Kidney (tissue), 14 donors: ENCODE data around the gene MYO9A. TPM values are rescaled to one million over a fixed set of nuclear protein-coding genes. Genes with fewer than 3 reads are reported as not detected.
"Not testable (repeated sequence)": the region's sequence is repeated elsewhere in the genome, so short reads cannot be mapped to it uniquely, and the experiment has no call there.

Source experiments
- DNase-seq, 5 donors: peaks; one replicate each; pipeline ENCODE4 v3.0.0-alpha.2; 2013 to 2020
- FAIRE-seq: peaks from 2 replicates; lab custom pipeline; 2012; peaks lifted over from hg19 to GRCh38; lab: Jason Lieb, UNC
- H3K27ac ChIP-seq, 2 donors: one replicate each; pipeline ENCODE4 v1.7.0; 2013; ENCODE audit warnings: low read depth in 2 of 2, low read length in 2 of 2, inconsistent platforms in 1 of 2
- H3K27me3 ChIP-seq: one replicate; pipeline ENCODE4 v1.7.1; 2013; ENCODE audit warnings: low read length, inconsistent platforms; ENCODE audit not compliant: control insufficient read depth, insufficient read depth
- H3K36me3 ChIP-seq, 3 donors: one replicate each; pipeline versions ENCODE4 v1.7.0 to v1.7.1; 2013; ENCODE audit warnings: low read length in 3 of 3, control low read depth in 1 of 3, inconsistent platforms in 1 of 3; ENCODE audit not compliant: insufficient read depth in 3 of 3, control insufficient read depth in 2 of 3
- H3K4me1 ChIP-seq, 3 donors: one replicate each; pipeline versions ENCODE4 v1.7.0 to v1.7.1; 2013; ENCODE audit warnings: low read length in 3 of 3, inconsistent platforms in 1 of 3, low read depth in 1 of 3; ENCODE audit not compliant: control insufficient read depth in 2 of 3, insufficient read depth in 2 of 3
- H3K4me3 ChIP-seq, 3 donors: one replicate each; pipeline versions ENCODE4 v1.7.0 to v1.8.1; 2013; ENCODE audit warnings: low read length in 3 of 3, control low read depth in 1 of 3, inconsistent platforms in 1 of 3
- H3K9ac ChIP-seq, 3 donors: one replicate each; pipeline versions ENCODE4 v1.7.0 to v1.7.1; 2013; ENCODE audit warnings: low read length in 3 of 3, control low read depth in 1 of 3, inconsistent platforms in 1 of 3
- H3K9me3 ChIP-seq, 3 donors: one replicate each; pipeline versions ENCODE4 v1.7.0 to v1.7.1; 2013; ENCODE audit warnings: low read length in 3 of 3, control low read depth in 1 of 3, inconsistent platforms in 1 of 3; ENCODE audit not compliant: control insufficient read depth in 2 of 3, insufficient read depth in 1 of 3
- intact Hi-C: fragments of 100-400 bp; cut with DNase I; formaldehyde crosslinking; loops from one replicate; pipeline ENCODE4 v1.11.1; 2022
- polyA plus RNA-seq: library from polyadenylated mRNA; stranded (reverse); fragments of 350-450 nt; fragmentation: Illumina TruSeq; extraction: RNeasy Lipid Tissue Mini Kit (QIAGEN cat#74804); gene quantifications from one replicate; pipeline ENCODE4 v1.2.3, GENCODE V29; 2014; ENCODE audit warnings: low read depth, low replicate concordance; ENCODE audit not compliant: insufficient read depth
- total RNA-seq: library from RNA; stranded (reverse); fragmentation: NEBNext Ultra II Directional; extraction: Animal tissue kit (Norgen Biotek cat#: 25700); gene quantifications from one replicate; pipeline ENCODE4 v1.2.1, GENCODE V29; 2021
- TF ChIP-seq, protein P1 (sequence below): IDR thresholded peaks from 3 replicates; pipeline ENCODE4 v1.5.1; 2012; ENCODE audit warnings: mild to moderate bottlenecking, moderate library complexity, borderline replicate concordance; ENCODE audit not compliant: insufficient read depth; ENCODE audit errors: extremely low read depth
- donor health status: control.
- donor health status: control.
- donor health status: control.
- donor health status: control.
- donor health status: control.
- donor health status: DM: yes; HTN: yes; CAD: no.
- donor health status: Normal renal cell carcinoma (clear cell type).

MYO9A gene
- total and polyA plus RNA-seq, 2 donors from 2014 or later: 5.5 to 132 TPM

DNA sequence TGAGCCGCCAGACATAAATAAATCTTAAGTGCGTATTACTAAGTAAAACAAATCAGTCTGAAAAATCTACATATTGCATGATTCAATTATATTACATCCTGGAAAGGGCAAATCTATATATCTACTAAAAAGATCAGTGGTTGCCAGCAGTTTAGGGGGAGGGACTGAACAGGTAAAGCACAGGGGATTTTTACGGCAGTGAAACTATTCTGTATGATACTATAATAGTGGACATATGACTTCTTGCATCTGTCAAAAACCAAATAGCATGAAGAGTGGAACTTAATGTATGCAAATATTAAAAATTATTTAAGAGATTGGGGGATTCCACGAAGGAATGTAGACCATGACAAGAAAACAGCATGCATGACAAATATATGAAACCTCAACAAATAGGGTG is 111.6 kb downstream of the MYO9A start:
- intact Hi-C loops: no loop called here
- peak overlapping the region in 1 of 2 donors; percentile 17 for H3K27ac ChIP-seq
- DNase-seq: no peak
- H3K27me3 ChIP-seq: no peaks in the 10 kb centered on the region
- H3K4me3 ChIP-seq: no peak overlapping the region
- TF ChIP-seq, protein P1, sequence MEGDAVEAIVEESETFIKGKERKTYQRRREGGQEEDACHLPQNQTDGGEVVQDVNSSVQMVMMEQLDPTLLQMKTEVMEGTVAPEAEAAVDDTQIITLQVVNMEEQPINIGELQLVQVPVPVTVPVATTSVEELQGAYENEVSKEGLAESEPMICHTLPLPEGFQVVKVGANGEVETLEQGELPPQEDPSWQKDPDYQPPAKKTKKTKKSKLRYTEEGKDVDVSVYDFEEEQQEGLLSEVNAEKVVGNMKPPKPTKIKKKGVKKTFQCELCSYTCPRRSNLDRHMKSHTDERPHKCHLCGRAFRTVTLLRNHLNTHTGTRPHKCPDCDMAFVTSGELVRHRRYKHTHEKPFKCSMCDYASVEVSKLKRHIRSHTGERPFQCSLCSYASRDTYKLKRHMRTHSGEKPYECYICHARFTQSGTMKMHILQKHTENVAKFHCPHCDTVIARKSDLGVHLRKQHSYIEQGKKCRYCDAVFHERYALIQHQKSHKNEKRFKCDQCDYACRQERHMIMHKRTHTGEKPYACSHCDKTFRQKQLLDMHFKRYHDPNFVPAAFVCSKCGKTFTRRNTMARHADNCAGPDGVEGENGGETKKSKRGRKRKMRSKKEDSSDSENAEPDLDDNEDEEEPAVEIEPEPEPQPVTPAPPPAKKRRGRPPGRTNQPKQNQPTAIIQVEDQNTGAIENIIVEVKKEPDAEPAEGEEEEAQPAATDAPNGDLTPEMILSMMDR: no peak
- no peak for FAIRE-seq
- H3K36me3 ChIP-seq: peaks cover 0 to 16% (median 4%) of the 10 kb centered on the region in 3 donors
- no peaks in the 10 kb centered on the region for H3K9me3 ChIP-seq
- H3K9ac ChIP-seq: no peak overlapping the region
- H3K4me1 ChIP-seq: peaks cover 0 to 25% (median 0%) of the 10 kb centered on the region in 3 donors

- Histone ChIP-seq H3K9ac (no peak overlapping the region), H3K4me1 (peaks cover 0 to 25% (median 0%) of the 10 kb centered on the region in 3 donors), H3K36me3 (peaks cover 0 to 16% (median 4%) of the 10 kb centered on the region in 3 donors), H3K27ac (no peak overlapping the region), H3K9me3 (no peaks in the 10 kb centered on the region), H3K27me3 (no peaks in the 10 kb centered on the region), H3K4me3 (peak overlapping the region in 1 of 3 donors; percentile 12)
- FAIRE-seq (no peak), DNase-seq (peak in 2 of 5 donors; percentile 28 to 51)
- intact Hi-C loops: no loop called here
- TF ChIP-seq, protein P1: no peak
Observed at GRCh38 chr15:72005483-72005882, 112.5 kb downstream of the MYO9A start.

GRCh38 chr15:71999807-72000206 is 118.1 kb downstream of the MYO9A start:
- intact Hi-C loops: no loop called here
- TF ChIP-seq, protein P1: no peak
- DNase-seq: no peak
- Histone ChIP-seq H3K9me3 (no peaks in the 10 kb centered on the region), H3K36me3 (peaks cover 0 to 4% (median 3%) of the 10 kb centered on the region in 3 donors), H3K27ac (no peak overlapping the region), H3K9ac (no peak overlapping the region), H3K27me3 (no peaks in the 10 kb centered on the region), H3K4me1 (peaks cover 0 to 3% (median 0%) of the 10 kb centered on the region in 3 donors), H3K4me3 (no peak overlapping the region)
- FAIRE-seq: no peak

- H3K36me3 ChIP-seq, H3K9me3 ChIP-seq, H3K9ac ChIP-seq, H3K27me3 ChIP-seq, H3K4me1 ChIP-seq, H3K4me3 ChIP-seq, FAIRE-seq, DNase-seq, intact Hi-C loops, H3K27ac ChIP-seq: not testable (repeated sequence)
Observed at GRCh38 chr15:71998717-71999116, 119.2 kb downstream of the MYO9A start.
